Measurements from ENCODE around the gene RIGI.
A peak's percentile ranks its signal among the peaks of the same experiment; 100 is the strongest.
"Not testable (repeated sequence)": the region's sequence is repeated elsewhere in the genome, so short reads cannot be mapped to it uniquely, and the experiment has no call there.

The RIGI gene

GRCh38 chr9:32525709-32526030 is 326 bp downstream of the RIGI start:
- no peak for DNase-seq

GRCh38 chr9:32524892-32525708 is 896 bp downstream of the RIGI start:
- DNase-seq = peak; percentile 9 to 37

GRCh38 chr9:32524558-32524891 is 1.5 kb downstream of the RIGI start:
- not testable (repeated sequence) for DNase-seq

- DNase-seq = no peak
Measured at GRCh38 chr9:32523910-32524309, 2.1 kb downstream of the RIGI start.

GRCh38 chr9:32518276-32518675 is 7.7 kb downstream of the RIGI start:
- DNase-seq = no peak

GRCh38 chr9:32516241-32516640 is 9.8 kb downstream of the RIGI start:
- DNase-seq = no peak

- DNase-seq = no peak
Measured at GRCh38 chr9:32508728-32509127, 17.3 kb downstream of the RIGI start.

- DNase-seq = no peak
Measured at GRCh38 chr9:32503008-32503407, 23.0 kb downstream of the RIGI start.

- no peak for DNase-seq
Measured at GRCh38 chr9:32502464-32502863, 23.5 kb downstream of the RIGI start.

- DNase-seq = no peak
Measured at GRCh38 chr9:32501868-32502267, 24.1 kb downstream of the RIGI start.

- DNase-seq = no peak
Measured at GRCh38 chr9:32500768-32501167, 25.2 kb downstream of the RIGI start.

GRCh38 chr9:32497921-32498320 is 28.1 kb downstream of the RIGI start:
- DNase-seq = no peak

- no peak for DNase-seq
Measured at GRCh38 chr9:32490601-32491000, 35.4 kb downstream of the RIGI start.

GRCh38 chr9:32487981-32488380 is 38.0 kb downstream of the RIGI start:
- DNase-seq = no peak

- no peak for DNase-seq
Measured at GRCh38 chr9:32486839-32487562, 39.0 kb downstream of the RIGI start.

GRCh38 chr9:32483343-32483742 is 42.7 kb downstream of the RIGI start:
- DNase-seq = no peak

Measured in activated CD4-positive, alpha-beta T cell treated with anti-CD3 and anti-CD28 coated beads, Interleukin-2, amount 50 U/mL, for 48 hours (primary cell).